Sciatic nerve (tissue), 2 donors: ENCODE measurements around the gene IFT74. TPM values are rescaled to one million over a fixed set of nuclear protein-coding genes. Genes with fewer than 3 reads are reported as not detected.
A peak's percentile ranks its signal among the peaks of the same experiment; 100 is the strongest.

ENCODE experiments used
- ATAC-seq: fragments of 200-7000 bp; cut with Tn5 transposase; one replicate; pipeline ENCODE4 v1.9.1; 2020; ENCODE audit warnings: mild to moderate bottlenecking, moderate library complexity
- DNase-seq: peaks from one replicate; pipeline ENCODE4 v3.0.0-alpha.2; 2020; ENCODE audit warnings: low spot score
- intact Hi-C: fragments of 100-400 bp; cut with DNase I; formaldehyde crosslinking; loops from one replicate; pipeline ENCODE4 v1.14.2; 2022
- total RNA-seq: library from RNA; stranded (reverse); fragmentation: NEBNext Ultra II Directional; extraction: Animal tissue kit (Norgen Biotek cat#: 25700); gene quantifications from one replicate; pipeline ENCODE4 v1.2.1, GENCODE V29; 2021
- donor health status: DM: no; HTN: no; CAD: no.
- donor health status: DM: no; HTN: no; CAD: no.

Gene IFT74
- total RNA-seq, 1 donor from 2014 or later, result 22.6 TPM

DNA sequence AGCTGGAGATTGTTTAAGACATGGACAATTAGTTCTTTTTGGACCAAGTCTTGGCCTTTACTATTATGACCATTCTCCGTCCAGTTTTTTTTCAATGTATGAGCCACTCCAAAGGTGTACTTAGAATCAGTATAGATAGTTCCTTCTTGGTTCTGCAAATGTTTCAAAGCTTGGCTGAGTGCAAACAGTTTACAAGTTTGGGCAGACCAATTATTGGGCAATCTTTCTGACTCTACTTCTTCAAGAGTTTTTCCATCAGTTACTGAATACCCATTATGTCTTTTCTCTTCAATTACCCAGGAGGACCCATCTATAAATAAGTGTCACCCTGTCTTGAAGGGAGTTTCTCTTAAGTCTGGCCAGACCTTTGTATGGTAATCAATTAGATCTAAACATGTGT is 15.5 kb downstream of the IFT74 start:
- no peak for DNase-seq
- no peak for ATAC-seq
- intact Hi-C loops, result no loop called here

GRCh38 chr9:26973989-26974388 is 17.8 kb downstream of the IFT74 start:
- ATAC-seq (no peak), DNase-seq (no peak)
- intact Hi-C loops, result no loop called here

DNA sequence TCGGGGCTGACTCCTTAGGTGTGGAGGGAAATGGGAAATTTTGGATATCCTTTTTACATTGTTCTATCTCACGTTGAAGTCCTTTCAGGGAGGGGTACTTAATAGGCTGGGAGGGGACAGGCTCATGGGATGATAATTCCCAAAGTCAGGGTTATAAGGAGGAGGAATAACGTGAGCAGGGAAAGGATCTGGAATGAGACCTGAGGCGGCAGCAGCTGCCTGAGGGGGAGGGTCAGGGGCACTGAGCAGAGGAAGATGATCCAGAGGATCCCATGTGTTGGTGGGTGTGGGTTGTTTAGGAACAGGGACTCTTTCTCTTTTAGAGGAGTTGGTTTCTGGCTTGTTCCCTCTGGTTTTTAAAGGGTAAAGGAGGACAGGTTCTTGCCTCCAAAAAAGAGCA is 18.7 kb downstream of the IFT74 start:
- ATAC-seq, result peak; percentile 46
- DNase-seq, result no peak
- intact Hi-C loops, result no loop called here

GRCh38 chr9:26975728-26976707 is 19.8 kb downstream of the IFT74 start:
- intact Hi-C loops, result no loop called here
- peak; percentile 87 for ATAC-seq
- no peak for DNase-seq

DNA sequence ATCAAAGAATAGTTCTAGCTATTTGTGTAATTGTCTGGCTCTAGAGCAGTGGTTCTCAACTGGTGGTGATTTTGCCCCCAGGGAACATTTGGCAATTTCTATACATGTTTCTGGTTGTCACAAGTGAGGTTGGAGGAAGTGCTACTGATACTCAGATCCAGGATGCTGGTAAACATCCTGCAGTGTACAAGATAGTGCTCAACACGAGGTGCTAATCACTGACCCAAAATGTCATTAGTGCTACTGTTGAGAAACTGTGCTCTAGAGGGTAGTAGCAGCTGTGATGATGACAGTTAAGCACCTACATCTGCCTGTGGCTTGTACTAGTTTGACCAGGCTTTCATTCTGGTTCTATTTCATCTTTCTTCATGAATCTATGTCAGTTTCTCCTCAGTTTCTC is 27.1 kb downstream of the IFT74 start:
- ATAC-seq (no peak), DNase-seq (no peak)
- intact Hi-C loops, result no loop called here

- intact Hi-C loops, result no loop called here
- no peak for ATAC-seq
- DNase-seq, result no peak
Observed at GRCh38 chr9:26995810-26996209, 39.6 kb downstream of the IFT74 start.

- ATAC-seq, result no peak
- no peak for DNase-seq
Observed at GRCh38 chr9:27003426-27004077, 47.3 kb downstream of the IFT74 start.

GRCh38 chr9:27005491-27005890 is 49.3 kb downstream of the IFT74 start, which contains the start of gene LRRC19:
TSS of gene LRRC19 (minus strand) at chr9:27005672. CDS start at chr9:26999694, 5,978 bp downstream.
- ATAC-seq (no peak), DNase-seq (no peak)
- intact Hi-C loops, result no loop called here

More at GRCh38 chr9:27003426-27004077, 47.3 kb downstream of the IFT74 start:
- intact Hi-C loops, result no loop called here

GRCh38 chr9:27019589-27019988 is 63.4 kb downstream of the IFT74 start:
- intact Hi-C loops, result no loop called here
- ATAC-seq, result no peak
- DNase-seq, result no peak

DNA sequence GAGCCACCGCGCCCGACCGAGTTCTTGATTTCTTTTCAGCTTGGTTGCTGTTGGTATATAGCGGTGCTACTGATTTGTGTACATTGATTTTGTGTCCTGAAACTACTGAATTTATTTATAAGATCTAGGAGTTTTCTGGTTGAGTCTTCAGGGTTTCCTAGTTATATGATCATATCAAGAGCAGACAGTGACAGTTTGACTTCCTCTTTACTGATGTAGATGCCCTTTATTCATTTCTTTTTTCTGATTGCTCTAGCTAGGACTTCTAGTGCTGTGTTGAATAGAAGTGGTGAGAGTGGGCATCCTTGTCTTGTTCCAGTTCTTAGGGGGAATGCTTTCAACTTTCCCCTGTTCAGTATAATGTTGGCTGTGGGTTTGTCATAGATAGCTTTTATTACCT is 66.7 kb downstream of the IFT74 start:
- no peak for DNase-seq
- ATAC-seq, result no peak
- intact Hi-C loops, result no loop called here

DNA sequence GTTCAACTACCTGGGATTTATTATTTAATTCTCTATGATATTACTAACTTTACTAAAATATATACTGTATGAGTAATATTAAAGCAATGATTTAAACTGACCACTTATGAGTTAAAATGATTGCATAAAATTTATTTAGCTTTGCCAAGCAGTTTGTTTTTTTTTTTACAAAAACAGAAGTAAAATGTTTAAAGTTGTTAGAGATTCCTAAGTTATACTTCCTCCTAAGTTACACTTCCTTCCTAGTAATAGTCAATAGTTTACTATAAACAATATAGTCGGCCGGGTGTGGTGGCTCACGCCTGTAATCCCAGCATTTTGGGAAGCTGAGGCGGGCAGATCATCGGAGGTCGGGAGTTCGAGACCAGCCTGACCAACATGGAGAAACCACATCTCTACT is 73.0 kb downstream of the IFT74 start:
- DNase-seq (no peak), ATAC-seq (no peak)
- intact Hi-C loops, result no loop called here

DNA sequence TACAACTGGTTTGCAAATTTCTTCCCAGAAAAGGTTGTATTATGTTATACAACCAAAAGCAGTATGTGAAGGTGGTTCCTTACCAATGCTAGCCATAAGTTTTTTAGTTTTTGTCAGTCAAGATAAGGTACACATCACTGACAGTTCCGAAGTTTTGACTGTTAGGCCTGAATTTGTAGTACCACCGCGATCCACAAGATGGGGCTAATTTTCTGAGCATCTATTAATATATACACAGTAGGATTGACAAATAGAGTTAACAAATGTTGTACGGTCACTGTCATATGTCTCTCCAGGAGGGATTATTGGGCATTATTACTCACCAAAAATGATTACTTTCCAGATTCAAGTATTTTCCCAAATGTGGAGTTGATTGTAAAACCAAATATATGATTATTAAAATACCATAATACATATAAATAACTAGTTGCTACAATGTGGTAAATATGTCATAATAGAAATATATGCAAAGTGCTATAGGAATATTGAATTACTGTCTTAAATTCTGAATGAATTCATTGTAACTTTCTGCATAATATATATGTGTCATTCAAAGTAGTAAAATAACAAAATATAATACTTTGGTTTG is 77.7 kb downstream of the IFT74 start:
- intact Hi-C loops, result loop anchor here (10.0 kb wide), 1 partner anchor 241 kb away; no protein-coding TSS in a partner anchor
- ATAC-seq (peak; percentile 60), DNase-seq (peak; percentile 75)

DNA sequence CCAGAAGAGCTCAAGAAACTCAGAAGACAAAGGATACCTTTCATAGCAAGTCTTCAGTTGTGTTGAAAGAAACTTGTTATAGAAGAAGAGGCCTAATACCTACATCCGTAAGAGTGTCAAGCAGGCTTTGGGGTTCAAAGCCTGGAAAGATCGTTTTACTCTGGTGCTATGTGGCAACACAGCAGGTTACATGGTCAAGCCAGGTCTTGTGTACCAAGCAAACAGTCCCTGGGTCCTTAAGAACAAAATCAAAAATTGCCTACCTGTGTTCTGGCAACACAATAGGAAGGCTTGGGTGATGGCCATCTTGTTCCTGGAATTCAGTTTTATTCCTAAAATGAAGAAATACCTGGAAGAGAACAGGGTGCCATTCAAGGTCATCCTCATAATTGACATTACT is 81.3 kb downstream of the IFT74 start:
- intact Hi-C loops, result loop anchor here (10.0 kb wide), 1 partner anchor 237 kb away; no protein-coding TSS in a partner anchor
- DNase-seq, result no peak
- ATAC-seq, result no peak

DNA sequence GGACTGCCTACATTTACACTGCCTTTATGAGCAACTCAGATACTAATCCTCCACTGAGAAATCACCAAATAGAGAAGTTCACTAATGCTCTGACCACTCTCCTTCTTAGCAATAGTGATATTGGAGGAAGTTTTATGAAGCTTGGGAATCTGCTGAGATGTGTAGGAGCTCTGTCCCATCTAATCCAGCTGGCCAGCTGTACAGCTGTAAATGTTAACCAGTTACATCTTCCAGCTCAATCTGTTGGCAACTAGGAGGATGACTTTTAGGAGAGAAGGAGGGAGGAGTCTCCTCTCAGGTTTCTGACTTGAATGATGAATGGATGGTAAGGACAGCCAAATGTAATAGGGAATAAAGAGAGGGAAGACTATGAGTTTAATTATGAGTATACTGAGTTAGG is 85.5 kb downstream of the IFT74 start:
- intact Hi-C loops, result no loop called here
- DNase-seq, result no peak

DNA sequence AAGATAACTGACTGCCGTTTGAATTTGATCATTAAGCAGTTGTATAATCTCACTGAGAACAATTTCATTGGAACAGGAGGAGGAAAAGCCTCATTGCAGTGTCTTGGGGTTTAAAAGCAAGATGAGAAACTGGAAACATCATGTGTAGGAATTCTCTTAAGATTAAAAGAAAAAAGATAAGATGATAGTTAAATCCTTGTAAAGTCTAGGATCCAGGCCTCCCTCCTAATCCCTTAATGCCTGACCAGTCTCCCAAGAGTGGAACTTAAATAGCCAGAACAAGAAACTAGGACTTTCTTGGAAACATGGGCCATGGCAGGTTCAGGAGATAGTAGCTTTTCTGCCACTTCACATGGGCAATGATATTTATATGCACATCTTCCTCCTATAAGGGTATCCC is 86.3 kb downstream of the IFT74 start:
- DNase-seq, result no peak
- ATAC-seq, result no peak
- intact Hi-C loops, result no loop called here

More for the DNA sequence above, 85.5 kb downstream of the IFT74 start:
- ATAC-seq, result no peak

DNA sequence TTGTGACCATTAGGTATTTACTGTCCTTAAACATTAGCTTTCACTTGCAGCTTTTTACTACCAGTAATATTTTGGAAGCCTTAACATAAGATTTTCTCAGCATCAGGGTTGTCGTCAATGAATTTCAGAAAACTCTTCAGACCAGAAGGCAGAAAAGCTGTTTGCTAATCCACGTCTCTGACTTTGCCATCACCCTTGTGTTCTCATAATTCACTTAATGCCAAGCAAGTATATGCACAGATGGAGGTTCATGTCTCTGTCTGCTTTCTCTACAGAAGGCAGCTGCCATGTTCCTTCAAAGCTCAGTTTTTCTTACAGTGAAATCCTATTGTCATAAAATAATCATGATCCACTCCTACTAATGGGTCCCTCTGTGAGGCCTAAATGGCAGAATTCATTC is 87.0 kb downstream of the IFT74 start:
- ATAC-seq (no peak), DNase-seq (no peak)
- intact Hi-C loops, result no loop called here

DNA sequence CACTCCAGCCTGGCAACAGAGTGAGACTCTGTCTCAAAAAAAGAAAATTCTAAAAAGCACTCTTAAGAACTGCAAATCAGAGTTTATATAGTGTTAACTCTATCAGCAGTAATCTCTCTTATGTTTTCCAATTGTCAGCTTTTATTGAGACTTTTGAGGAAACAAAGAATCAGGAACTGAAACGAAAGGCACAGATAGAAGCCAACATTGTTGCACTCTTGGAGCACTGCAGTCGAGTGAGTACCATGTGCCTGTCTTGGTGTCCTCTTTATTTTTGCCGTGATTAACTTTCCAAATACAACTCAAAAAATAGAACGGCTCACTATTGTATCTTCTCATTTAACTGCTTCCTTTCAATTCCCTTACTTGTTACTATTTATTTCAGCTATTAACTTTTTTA is 90.9 kb downstream of the IFT74 start:
- ATAC-seq (no peak), DNase-seq (no peak)
- intact Hi-C loops, result no loop called here

DNA sequence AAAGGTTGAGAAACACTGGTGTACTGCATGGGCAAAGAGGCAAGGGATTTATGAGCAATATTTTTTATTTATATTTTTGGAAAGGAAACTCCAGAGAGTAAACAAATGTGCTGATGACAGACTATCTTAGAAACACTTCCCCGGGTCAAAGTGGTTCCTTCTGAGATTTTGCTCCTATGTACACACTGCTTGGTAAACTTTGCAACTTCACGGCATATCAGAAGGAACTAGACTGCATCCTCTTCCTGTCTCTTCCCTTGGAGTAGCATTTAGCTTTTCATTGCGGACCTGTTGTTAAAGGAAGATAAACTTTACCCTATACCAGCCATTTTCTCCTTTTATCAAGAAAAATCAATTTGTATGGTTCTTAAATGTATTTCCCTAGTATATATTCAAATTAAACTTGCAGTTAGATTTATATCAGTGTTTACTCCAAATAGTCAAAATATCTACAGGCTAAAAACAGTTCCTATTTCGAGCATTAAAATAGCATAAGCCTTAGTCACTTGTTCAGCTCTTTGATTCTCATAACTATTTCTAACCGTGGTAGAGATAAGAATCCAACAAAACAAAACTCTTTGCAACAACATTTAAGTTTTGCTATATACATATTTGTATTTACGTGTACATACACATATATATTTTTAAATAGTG is 97.3 kb downstream of the IFT74 start:
- no peak for DNase-seq
- intact Hi-C loops, result no loop called here
- ATAC-seq, result no peak

DNA sequence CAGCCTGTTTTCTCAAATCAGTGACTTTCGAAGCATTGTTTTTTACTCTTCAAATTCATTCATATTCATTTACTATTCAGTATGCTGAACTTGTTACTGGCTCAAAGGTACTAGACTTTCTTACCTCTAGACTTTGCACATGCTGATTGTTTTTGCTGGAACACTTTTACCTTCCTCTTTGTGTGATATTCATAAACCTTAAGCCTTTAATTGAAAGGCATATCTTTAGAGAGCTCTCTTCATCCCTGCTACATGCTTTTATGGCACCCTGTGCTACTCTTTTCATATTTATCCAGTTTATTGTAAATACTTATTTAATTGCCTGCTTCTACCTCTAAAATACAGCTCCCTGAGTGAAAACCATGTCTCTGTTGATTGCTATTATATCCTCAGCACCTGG is 97.9 kb downstream of the IFT74 start:
- ATAC-seq (no peak), DNase-seq (no peak)
- intact Hi-C loops, result no loop called here
